Fibroblast of skin of right biceps (primary cell): ENCODE measurements around the gene GFOD1.

Experiments
- DNase-seq: peaks from one replicate; pipeline ENCODE4 v3.0.0-alpha.2; 2013

Gene GFOD1

DNA sequence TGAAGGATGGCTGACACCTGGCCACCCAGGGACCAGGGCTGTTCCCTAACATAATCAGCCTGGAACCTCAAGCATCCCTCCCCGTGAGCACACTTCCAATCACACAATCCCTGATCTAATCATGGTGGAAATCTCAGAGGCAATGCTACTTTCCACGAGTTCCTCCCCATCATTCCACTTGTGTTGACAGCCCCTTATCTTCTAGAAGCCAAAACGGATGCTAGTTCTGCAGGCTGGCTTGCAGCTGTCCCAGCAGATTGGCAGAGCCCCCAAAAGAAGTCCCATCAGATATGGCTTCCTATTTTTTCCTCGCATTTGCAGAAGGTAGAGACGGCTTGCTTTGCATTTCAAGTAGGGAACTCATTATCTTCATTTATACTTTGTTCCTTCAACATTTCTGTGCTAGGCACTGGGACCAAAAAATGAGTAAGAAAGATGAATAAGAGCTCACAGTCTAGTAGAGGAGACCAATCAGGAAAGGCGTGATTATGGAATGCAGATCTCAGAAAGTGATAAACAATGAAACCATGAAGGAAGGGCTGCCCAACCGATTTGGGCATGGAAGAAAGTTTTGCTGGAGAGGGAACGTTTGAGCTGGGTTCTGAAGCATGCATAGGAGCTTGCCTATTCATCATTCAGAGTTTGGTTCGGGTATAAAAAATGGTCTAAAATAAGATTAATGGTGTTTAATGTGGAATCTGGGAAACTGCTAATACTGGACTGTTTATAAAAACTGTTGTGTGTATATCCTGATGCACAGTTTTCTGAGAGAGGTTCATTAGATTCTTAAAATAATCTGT is 114.5 kb downstream of the GFOD1 start:
- DNase-seq, result no peak

DNA sequence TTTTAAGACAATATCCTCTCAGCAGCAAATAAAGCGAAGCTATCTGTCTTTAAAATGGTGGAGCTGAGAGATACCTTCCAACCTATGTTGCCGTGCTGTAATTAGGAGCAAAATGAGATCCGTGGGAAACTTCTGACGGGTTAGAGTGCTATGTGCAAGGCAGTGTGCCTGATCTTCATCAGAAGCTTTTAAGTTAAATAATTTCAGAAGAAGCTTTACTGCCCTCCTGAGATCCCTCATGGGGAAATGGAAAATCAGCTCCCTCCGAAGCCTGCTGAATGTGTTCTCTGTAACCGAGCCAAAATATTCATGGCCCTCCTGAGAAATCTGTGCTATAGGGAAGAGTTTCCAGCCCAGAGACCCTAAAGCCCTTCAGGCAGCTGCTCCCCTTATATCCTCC is 115.3 kb downstream of the GFOD1 start:
- DNase-seq, result no peak

DNA sequence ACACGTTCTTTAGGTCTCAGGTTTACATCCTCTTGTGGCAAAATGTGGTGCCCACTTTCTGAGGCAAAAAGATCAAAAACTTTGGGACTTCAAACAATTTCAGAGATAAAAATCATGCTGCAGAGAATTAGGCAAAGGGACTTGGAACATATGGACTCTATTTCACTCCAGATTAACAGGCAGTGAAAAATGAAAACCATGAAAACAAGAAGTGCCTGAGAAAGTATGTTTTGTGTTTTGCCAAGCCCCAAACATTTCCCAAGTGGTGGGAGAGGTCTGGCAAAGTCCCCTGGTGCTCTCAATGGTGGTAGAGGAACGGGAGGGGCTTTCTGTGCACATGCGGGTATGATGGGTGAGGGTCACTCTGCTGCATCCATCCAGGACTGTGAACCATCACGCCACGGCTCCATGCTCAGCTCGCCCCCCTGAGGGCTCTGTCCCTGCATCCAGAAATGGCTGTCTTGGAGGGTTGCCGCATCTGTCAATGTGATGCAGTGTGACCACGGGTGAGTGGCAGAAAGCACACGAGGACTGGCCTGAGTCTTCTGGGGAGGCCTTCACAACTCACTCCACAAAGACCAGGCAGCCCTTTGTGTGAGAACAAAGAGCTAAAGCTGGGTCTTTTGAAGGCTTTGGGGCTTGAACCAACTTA is 115.9 kb downstream of the GFOD1 start:
- no peak for DNase-seq

DNA sequence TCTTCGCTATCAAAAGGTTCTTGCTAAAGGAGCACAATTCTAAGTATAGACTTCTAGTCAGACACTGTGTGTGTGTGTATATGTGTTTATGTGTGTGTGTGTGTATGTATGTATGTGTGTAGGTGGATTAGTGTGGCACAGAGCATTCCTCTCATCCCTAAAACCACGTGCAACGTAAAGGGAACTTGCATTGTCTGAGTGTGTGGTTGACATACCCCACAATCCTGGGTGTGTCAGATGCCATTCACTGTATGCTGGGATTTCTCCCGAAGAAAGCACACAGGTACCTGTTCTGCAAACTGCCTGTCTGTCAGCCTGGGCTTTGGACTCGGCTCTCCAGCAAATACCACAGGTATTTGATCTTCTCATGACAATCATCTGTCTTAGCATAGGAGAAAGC is 116.8 kb downstream of the GFOD1 start:
- DNase-seq, result no peak

DNA sequence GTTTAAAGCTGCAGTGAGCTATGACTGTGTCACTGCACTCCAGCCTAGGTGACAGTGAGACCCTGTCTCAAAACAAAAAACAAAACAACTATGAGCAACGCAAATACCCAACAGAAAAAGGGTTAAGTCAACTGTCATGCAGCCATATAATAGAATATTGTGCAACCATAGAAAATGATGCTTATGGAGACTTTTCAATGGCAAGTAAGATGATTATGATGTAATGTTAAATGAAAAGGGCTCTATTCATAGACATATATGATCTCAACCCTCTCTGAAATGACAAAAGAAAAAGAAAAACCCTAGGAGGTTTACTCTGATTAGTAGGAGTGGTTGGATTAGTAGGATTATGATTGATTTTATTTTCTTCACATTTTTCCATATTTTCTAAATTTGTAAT is 117.8 kb downstream of the GFOD1 start:
- no peak for DNase-seq

DNA sequence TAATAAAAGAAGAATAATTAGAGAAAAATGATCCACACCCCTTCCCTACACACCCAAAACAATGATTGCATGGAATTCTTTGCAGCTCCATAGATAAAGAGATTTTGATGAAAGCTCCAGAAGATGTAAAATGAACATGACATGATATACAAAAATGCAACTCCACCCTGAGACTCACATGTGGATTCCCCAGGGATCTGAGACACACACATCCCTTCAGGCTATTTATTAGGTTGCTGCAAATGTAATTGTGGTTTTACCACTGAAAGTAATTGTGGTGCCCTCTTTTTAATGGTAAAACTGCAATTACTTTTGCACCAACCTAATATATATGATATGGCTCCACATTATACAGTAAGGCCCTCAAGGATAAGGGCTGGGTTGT is 118.7 kb downstream of the GFOD1 start:
- DNase-seq, result peak; percentile 65

DNA sequence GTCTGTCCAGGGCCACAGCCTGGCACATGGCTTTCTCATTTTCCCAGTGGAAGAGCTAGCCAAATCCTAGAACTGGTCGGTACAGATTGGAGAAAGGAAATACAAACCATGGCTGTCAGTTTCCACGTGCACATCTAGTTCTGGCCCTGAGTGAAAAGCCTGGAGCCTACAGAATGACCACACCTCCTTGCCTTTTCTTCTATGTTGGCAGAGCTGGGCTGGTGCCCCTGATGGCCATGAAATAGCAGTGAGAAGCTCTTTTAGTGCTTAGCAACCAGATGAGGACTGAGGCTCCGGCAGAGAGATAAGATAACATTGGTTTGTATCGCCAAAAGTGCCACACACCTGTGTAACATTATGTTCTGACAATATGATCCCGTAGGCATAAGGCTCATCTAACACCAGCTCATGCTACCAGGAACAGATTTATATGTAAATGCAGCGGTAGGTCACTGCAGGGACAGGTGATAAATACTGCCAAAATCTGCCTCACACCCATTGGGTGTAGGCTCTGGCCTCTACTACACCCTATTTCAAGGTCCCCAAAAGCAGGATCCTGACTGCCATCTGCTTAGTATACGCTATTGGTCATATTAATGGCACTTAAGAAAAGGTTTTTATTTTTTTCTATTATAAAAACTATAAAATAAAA is 119.2 kb downstream of the GFOD1 start:
- DNase-seq, result no peak

DNA sequence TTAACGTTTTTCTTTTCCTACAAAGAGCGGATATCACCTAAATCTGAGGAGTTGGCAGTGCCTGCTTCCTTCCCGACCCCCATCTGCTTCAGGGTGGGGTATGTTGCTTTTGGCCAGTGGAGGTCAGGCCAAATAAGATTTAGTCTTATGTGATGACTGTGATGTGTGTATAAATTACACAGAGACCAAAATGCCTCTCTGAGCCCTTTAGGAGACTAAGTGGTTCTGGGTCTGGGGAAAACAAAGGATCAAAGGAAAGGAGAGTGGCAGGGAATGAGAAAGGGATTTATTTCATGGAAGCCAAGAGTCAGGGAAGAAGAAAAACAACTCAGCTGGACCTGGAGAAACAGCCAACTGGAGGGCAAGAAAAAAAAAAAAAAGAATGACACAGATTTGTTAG is 120.0 kb downstream of the GFOD1 start:
- no peak for DNase-seq

DNA sequence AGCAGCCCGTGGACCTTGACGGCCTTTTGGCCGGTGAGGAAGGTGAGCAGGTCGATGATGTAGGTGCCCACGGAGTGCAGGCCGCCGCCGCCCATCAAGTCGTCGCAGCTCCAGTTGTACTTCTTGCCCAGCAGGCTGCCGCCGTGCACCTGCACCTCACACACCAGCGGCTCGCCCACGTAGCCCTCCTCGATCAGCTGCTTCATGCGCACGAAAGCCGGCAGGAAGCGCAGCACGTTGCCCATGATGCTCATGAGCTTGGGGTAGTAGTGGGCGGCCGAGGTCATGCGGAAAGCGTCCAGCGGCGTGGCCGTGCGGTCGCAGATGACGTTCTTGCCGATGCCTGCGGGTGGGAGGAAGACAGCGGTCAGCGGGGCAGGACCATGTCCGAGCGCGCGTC is 122.1 kb downstream of the GFOD1 start:
- DNase-seq, result no peak

DNA sequence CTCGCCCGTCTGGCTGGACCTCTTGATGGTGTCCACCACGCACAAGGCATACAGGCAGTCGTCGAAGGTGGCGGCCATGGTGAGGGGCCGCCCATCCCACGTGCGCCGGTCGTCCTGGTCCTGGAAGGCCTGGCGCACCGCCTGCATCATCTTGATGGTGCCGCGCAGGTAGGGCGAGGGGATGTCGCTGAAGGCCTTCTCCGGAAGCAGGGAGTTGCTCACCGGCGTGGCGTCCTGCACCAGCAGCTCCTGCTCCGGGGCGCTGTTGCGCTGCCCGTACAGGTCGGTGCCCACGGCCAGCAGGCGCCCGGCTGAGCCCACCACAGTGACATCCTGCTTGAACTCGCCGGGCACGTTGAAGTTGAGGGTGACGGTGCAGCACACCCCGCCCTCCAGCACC is 122.6 kb downstream of the GFOD1 start:
- DNase-seq, result no peak

DNA sequence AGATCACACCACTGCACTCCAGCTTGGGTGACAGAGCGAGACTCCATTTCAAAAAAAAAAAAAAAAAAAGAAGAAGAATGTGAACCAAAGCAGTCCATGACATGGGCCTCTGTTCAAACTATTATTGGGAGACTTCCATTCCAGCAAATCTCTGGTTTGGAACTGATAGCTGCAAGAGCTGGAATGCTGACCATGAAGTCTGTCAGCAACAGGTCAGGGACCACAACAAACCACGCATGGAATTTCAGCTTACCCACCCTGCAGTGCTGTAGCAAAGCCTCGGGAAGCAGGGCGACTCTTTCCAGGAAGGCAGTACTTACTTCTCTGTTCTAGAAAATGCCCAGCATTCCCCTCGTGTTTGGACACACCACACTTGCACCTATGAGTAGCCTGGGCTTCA is 125.0 kb downstream of the GFOD1 start:
- DNase-seq, result peak; percentile 53

DNA sequence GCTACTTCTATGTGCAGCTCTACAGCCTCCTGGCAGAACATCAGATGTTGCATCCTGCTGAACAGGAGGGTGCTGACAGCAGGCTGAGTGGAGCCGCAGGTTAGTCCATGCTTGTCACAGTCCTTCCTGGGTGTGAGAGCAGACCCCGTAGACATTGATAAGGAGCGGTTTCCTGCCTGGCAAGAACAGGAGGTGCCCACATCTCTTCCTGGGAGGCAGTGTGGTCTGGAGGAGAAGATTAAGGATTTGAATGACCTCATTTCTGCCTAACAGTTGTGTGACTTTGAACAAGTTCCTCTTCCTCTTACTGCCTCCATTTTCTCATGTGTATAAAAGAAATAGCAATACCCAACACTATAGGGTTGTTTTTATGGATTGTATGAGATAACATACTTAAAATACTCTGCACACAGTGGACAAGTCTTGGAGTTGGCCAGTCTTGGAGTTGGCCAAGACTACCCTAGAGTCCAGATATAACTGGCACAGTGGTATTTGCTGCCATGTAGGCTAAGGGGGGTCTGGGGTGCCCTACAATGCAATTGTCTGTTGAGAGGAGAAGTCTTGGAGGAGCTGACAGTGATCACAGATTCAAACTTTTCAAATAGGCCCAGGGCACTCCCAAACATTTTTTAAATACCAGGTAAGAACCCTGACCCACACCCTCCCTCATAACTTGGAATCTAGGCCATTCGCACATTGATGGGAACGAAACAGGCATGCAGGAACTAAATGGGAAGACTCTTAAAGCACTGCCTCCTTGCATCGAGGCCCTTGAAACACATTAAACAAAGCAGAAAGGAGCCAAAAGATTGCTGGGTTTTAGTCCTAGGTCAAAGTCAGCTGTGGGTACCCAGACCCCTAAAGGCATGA is 126.5 kb downstream of the GFOD1 start:
- no peak for DNase-seq

DNA sequence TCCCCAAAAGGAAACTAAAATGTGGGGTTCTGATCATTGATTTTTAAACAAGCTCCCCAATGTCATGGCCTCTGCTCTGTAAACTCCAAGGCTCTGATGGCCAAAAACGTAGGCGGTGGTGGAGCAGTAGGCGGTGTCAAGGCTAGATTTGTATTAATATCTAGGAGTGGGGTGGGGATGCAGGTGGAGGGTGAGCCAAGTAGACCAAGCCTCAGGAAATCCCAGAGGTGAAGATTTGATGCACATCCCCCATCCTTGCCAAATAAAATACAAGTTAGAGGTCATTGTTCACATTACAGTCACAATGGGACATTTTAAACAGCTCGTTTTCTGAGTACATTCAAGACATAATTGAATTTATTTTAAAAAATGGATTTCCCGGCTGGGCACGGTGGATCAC is 128.1 kb downstream of the GFOD1 start:
- DNase-seq, result no peak

DNA sequence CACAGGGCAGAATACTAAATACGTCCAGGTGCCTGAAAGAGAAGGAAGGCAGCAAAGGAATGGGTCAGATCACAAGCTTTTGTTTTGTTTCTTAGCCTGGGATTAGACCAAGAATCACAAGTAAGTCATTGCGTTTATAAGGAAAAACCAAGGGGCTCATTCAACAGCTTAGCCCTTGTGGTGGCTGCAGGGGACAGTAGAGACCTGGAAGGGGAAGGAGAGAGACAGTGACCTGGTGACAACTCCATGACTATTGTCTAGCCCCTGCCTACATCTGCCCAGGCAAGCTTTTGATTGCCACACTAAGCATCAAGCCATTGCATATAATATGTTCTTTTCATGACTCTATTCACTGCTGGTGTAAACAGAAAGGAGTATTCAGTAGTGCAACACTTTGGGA is 128.9 kb downstream of the GFOD1 start:
- no peak for DNase-seq

DNA sequence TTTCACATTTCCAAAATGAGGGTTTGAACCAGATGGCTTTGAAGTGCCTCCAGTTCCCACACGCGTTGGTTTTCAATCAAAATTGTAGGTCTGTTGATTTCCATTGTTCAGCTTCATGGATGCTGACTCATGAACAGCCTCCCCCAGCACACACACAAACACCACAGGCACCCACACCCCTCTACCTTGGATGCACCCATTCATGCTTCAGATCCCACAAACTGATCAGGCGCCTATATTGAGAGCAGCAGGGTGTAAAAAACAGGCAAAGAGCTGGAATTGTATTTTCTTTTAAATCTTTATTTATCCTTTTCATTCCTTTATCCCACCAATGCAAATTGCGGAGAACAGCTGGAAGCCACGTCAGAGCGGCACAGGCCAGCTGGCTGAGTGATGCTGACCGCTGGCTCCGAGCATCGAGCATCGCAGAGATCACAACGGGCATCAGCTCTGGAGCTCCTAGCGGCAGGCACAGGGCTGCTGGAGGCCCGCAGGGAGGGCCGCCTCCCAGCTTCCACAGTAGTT is 129.8 kb downstream of the GFOD1 start:
- DNase-seq, result peak; percentile 50

DNA sequence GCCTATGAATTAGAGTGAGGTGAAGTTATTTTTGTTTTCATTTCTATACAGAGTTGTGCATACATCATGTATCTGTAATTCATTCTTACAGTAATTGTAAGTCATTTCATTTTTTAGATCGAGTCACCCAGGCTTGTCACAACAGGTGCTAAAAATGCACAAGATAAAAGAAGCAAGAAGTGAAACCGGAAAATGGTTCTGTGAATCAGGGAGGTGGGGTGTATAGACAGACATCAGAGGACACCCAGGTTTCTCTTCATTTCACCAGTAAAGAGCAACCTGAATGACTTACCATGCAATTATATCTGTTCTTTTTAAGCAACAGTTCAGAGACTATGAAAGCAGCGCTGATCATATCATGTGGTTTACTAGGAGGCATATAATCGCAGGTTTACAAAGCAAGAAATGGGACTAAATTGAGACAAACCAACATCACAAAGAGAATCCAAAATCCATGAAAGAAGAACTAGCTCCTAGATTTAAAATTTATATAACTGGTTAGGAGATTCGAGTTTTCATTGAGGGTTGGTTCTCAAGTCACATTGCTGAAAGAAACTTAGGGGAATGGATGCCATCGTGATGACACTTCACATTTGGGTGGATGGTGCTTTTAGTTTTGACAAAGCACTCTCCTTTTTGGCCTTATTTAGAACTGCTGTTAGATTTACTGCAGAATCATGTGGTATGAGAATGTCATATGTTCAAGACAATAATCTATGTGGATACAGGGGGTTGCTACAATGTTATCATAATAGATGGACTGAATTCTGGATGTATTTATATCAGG is 131.2 kb downstream of the GFOD1 start:
- DNase-seq, result peak; percentile 33

DNA sequence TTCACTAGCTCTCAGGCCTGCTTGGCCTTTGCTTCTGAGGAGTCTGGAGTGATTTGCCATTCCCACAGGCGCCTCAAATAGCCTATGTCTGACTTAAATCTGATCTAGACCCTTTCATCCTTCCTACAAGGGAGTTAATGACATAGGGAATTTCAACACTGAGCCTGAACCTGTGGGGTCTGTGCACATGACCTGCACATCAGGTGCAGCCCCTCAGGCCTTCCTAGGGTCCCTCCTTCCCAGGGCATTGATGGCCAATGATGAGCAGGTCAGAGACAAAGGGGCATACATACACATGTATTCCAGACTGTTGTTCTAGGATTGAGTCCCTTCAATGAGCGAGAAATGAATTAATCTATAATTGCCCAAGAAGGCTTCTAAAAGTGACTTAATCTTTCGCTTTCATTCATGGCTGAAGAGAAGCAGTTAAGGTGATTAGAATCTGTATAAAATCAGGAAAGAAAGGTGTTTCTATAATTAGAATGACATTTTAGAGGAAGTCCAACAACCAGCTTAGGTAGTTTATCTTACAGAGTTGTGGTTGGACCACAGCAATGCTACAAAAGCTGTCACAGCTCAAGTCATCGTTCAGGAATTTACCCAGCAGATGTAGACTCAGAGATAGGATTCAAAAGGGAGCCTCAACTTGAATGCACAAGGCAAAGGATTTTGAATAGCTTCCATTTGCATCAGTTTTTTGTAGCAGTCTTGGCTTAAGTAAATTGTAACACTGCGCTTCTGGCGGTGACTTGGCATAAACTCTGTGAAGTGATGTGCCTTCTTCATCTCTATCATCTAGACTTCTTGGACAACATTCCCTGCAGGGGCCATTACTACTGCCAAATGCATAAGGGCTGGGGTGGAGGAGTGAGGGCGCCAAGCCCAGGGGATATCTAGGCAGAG is 132.1 kb downstream of the GFOD1 start:
- DNase-seq, result peak; percentile 98

DNA sequence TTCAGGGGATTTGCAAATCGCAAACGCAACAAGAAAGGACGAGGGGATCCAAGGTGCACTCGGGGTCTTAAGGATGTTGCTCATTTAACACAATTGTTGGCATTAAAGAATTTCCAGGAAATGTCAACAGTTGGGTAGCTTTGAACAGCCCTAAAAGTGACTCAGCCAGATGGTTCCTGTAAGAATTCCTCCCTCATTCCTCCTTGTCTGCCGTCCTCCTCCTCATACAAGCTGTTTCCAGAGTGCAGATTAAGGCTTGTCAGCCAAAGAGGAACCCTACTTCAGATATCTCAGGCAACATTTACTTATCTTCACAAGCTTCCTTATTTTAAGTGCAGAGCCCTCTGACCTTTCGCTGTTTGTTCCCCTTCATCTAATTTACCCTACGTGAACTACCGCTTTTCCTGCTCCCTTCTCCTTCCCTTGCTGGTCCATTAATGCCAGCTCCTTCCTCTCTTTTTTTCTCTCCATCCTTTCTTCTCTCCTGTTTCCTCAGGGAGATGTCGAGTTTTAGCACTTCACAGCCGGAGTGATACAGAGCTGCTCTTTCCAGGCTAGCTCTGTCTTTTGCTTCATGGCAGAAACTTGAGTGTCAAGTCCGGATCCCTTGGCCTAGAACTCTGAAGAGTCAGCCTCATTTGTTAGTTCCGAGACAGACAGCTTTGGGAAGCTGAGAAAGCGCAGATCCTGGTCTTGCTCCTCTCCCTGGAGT is 132.9 kb downstream of the GFOD1 start:
- peak; percentile 87 for DNase-seq

DNA sequence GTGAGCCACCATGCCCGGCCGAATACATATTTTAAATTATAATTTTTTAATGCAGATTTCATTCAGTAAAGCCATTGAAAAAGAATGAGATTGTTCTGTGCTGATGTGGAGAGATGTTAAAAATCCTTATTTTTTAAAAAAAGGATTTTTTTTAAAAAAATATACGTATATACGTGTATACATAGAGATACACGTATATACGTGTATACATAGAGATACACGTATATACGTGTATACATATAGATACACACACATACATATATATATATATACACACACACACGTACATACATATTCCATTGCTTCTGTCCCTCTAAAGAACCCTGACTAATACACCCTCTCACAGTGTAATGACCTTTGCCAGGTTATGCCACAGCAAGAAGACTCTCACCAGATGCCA is 135.2 kb downstream of the GFOD1 start:
- no peak for DNase-seq

DNA sequence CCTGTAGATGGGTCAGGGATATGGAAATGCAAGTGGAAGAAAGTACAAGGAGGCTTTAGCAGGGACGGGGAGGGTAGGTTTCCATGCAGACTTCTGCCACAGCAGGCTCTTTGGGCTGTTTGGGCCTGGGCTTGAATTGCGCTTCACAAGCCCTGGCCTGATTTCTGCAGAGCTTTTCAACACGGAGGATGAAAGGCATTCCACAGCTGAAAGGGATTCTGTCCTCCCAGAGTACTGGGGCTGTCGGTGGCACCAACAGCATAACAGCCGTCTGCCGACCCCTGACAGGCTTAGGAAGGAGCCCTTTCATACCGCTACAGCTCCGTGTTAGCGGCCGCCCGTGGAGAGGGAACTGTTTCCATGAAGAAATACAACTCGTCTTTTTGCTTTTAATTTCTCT is 136.1 kb downstream of the GFOD1 start:
- DNase-seq, result no peak
